H9 (cell line): ENCODE results near the gene NOTCH1. TPM values are rescaled to one million over a fixed set of nuclear protein-coding genes. Genes with fewer than 3 reads are reported as not detected.

Source experiments
- DNase-seq: peaks from one replicate; pipeline ENCODE4 v3.0.0-alpha.2; 2017
- H2AFZ ChIP-seq: one replicate; pipeline ENCODE4 v1.6.1; 2013; ENCODE audit warnings: mild to moderate bottlenecking, low read length, control low read depth, moderate library complexity
- H2AK5ac ChIP-seq: 2 replicates; pipeline ENCODE4 v1.6.1; 2013; ENCODE audit warnings: low read length, control low read depth, mixed read lengths; ENCODE audit not compliant: insufficient read length
- H2BK120ac ChIP-seq: one replicate; pipeline ENCODE4 v1.6.1; 2013; ENCODE audit warnings: low read depth, mild to moderate bottlenecking, low read length, control low read depth, inconsistent platforms; ENCODE audit not compliant: poor library complexity, severe bottlenecking
- H2BK12ac ChIP-seq: 2 replicates; pipeline ENCODE4 v1.6.1; 2013; ENCODE audit warnings: low read length, control low read depth, mixed read lengths, low read depth; ENCODE audit not compliant: insufficient read length
- H2BK15ac ChIP-seq: 2 replicates; pipeline ENCODE4 v1.6.1; 2013; ENCODE audit warnings: low read depth, low read length, control low read depth
- H2BK20ac ChIP-seq: one replicate; pipeline ENCODE4 v1.6.1; 2013; ENCODE audit warnings: low read depth, mild to moderate bottlenecking, low read length, control low read depth, inconsistent platforms; ENCODE audit not compliant: poor library complexity, severe bottlenecking
- H2BK5ac ChIP-seq: 2 replicates; pipeline ENCODE4 v1.6.1; 2013; ENCODE audit warnings: low read length, control low read depth, mixed read lengths; ENCODE audit not compliant: insufficient read length
- H3K14ac ChIP-seq: 2 replicates; pipeline ENCODE4 v1.6.1; 2013; ENCODE audit warnings: low read length, control low read depth; ENCODE audit not compliant: insufficient read depth
- H3K18ac ChIP-seq: 2 replicates; pipeline ENCODE4 v1.6.1; 2013; ENCODE audit warnings: low read depth, mild to moderate bottlenecking, mixed read lengths, low read length, control low read depth; ENCODE audit not compliant: insufficient read length
- H3K23ac ChIP-seq: 2 replicates; pipeline ENCODE4 v1.6.1; 2013; ENCODE audit warnings: low read length, control low read depth, mixed read lengths, low read depth; ENCODE audit not compliant: insufficient read length
- H3K23me2 ChIP-seq: 2 replicates; pipeline ENCODE4 v1.6.1; 2013; ENCODE audit warnings: low read depth, mild to moderate bottlenecking, mixed read lengths, low read length, control low read depth; ENCODE audit not compliant: insufficient read length, poor library complexity, severe bottlenecking
- H3K27ac ChIP-seq: 2 replicates; pipeline ENCODE4 v1.5.1; 2013; ENCODE audit warnings: low read length, control low read depth, mixed read lengths, low read depth; ENCODE audit not compliant: insufficient read length
- H3K27me3 ChIP-seq: 2 replicates; pipeline ENCODE4 v1.6.1; 2013; ENCODE audit warnings: low read length, control low read depth, inconsistent platforms; ENCODE audit not compliant: insufficient read depth
- H3K4ac ChIP-seq: 2 replicates; pipeline ENCODE4 v1.6.1; 2013; ENCODE audit warnings: low read depth, mild to moderate bottlenecking, control low read depth, inconsistent platforms, low read length, moderate library complexity
- H3K4me1 ChIP-seq: 2 replicates; pipeline ENCODE4 v1.6.1; 2013; ENCODE audit warnings: low read length, control low read depth, inconsistent platforms; ENCODE audit not compliant: insufficient read depth
- H3K4me2 ChIP-seq: 2 replicates; pipeline ENCODE4 v1.6.1; 2013; ENCODE audit warnings: low read length, control low read depth, mixed read lengths; ENCODE audit not compliant: insufficient read length, insufficient read depth
- H3K56ac ChIP-seq: 2 replicates; pipeline ENCODE4 v1.6.1; 2013; ENCODE audit warnings: low read depth, mild to moderate bottlenecking, mixed read lengths, low read length, control low read depth; ENCODE audit not compliant: insufficient read length
- H3K79me1 ChIP-seq: 2 replicates; pipeline ENCODE4 v1.6.1; 2013; ENCODE audit warnings: low read depth, mild to moderate bottlenecking, moderate library complexity, low read length, control low read depth, inconsistent platforms; ENCODE audit not compliant: insufficient read depth, poor library complexity, severe bottlenecking
- H3K79me2 ChIP-seq: 2 replicates; pipeline ENCODE4 v1.6.1; 2013; ENCODE audit warnings: low read length, control low read depth, inconsistent platforms; ENCODE audit not compliant: insufficient read depth
- H3K9ac ChIP-seq: 2 replicates; pipeline ENCODE4 v1.6.1; 2013; ENCODE audit warnings: low read length, control low read depth, mixed read lengths; ENCODE audit not compliant: insufficient read length; ENCODE audit errors: extremely low read depth
- H3K9me3 ChIP-seq: one replicate; pipeline ENCODE4 v1.6.1; 2013; ENCODE audit warnings: low read depth, low read length, inconsistent platforms; ENCODE audit not compliant: control insufficient read depth
- H3T11ph ChIP-seq: one replicate; pipeline ENCODE4 v1.6.1; 2013; ENCODE audit warnings: mild to moderate bottlenecking, low read length, control low read depth, inconsistent platforms
- H4K20me1 ChIP-seq: one replicate; pipeline ENCODE4 v1.6.1; 2013; ENCODE audit not compliant: control insufficient read depth, insufficient read length, insufficient read depth
- H4K5ac ChIP-seq: 2 replicates; pipeline ENCODE4 v1.6.1; 2013; ENCODE audit warnings: low read depth, mild to moderate bottlenecking, mixed read lengths, low read length, control low read depth; ENCODE audit not compliant: insufficient read length
- H4K8ac ChIP-seq: replicated peaks from 2 replicates; pipeline ENCODE4 v1.6.1; 2013; ENCODE audit warnings: low read length, control low read depth, mixed read lengths, low read depth; ENCODE audit not compliant: insufficient read length
- H4K91ac ChIP-seq: 2 replicates; pipeline ENCODE4 v1.6.1; 2013; ENCODE audit warnings: low read depth, mild to moderate bottlenecking, moderate library complexity, mixed read lengths, low read length, control low read depth; ENCODE audit not compliant: insufficient read length
- H3K27ac Mint-ChIP-seq, 3 experiments: 2 replicates in 2 of 3; 3 replicates in 1 of 3; pipeline ENCODE4 v1.8.0; 2020 to 2021; ENCODE audit warnings: mixed read lengths in 3 of 3, mild to moderate bottlenecking in 1 of 3, moderate library complexity in 1 of 3
- H3K27me3 Mint-ChIP-seq: 2 replicates; pipeline ENCODE4 v1.8.0; 2021; ENCODE audit warnings: low read depth, mild to moderate bottlenecking, moderate library complexity, mixed read lengths
- H3K36me3 Mint-ChIP-seq, 3 experiments: 2 replicates in 2 of 3; 3 replicates in 1 of 3; pipeline ENCODE4 v1.8.0; 2020 to 2021; ENCODE audit warnings: low read depth in 3 of 3, mixed read lengths in 3 of 3; ENCODE audit not compliant: insufficient read depth in 1 of 3
- H3K4me1 Mint-ChIP-seq, 2 experiments: 2 replicates each; pipeline ENCODE4 v1.8.0; 2020; ENCODE audit warnings: mixed read lengths in 2 of 2
- H3K4me3 Mint-ChIP-seq, 2 experiments: 2 replicates in 1 of 2; 3 replicates in 1 of 2; pipeline ENCODE4 v1.8.0; 2020 to 2021; ENCODE audit warnings: mild to moderate bottlenecking in 2 of 2, mixed read lengths in 2 of 2, moderate library complexity in 1 of 2
- H3K9me3 Mint-ChIP-seq, 2 experiments: 2 replicates in 1 of 2; 3 replicates in 1 of 2; pipeline ENCODE4 v1.8.0; 2020; ENCODE audit warnings: mild to moderate bottlenecking in 2 of 2, mixed read lengths in 2 of 2, moderate library complexity in 1 of 2
- CTCF ChIP-seq: fragments of 200-600 bp; sonication (generic); conservative IDR thresholded peaks from 3 replicates; pipeline ENCODE4 v1.8.0; 2021; ENCODE audit warnings: antibody characterized with exemption, mild to moderate bottlenecking
- WGBS: extraction: QIAGEN DNeasy Blood & Tissue Kit; methylation state at CpG from one replicate; pipeline ENCODE4 v1.1.7; 2013; ENCODE audit warnings: missing lambda C conversion rate, low lambda C conversion rate, mixed read lengths; ENCODE audit not compliant: insufficient read length; ENCODE audit errors: extremely low coverage; 5-methylcytosine and 5-hydroxymethylcytosine counted together
- total RNA-seq: library from RNA; stranded (reverse); gene quantifications from 2 replicates; pipeline ENCODE4 v1.2.1, GENCODE V29; 2021

NOTCH1 gene
- total RNA-seq, 1 experiment from 2014 or later = 71.6 TPM

- H3K4me2 ChIP-seq = no peak overlapping the region
- no peak overlapping the region for H3K14ac ChIP-seq
- H2BK5ac ChIP-seq = no peak overlapping the region
- no peak overlapping the region for H3K18ac ChIP-seq
- no peak overlapping the region for H4K8ac ChIP-seq
- no peaks in the 10 kb centered on the region for H3K79me2 ChIP-seq
- no peak overlapping the region for H2BK15ac ChIP-seq
- no peak overlapping the region for H2BK120ac ChIP-seq
- no peaks in the 10 kb centered on the region for H3K9me3 ChIP-seq
- no CpG with 5 or more reads among the region's 29 CpGs for WGBS
- peaks cover 4% of the 10 kb centered on the region; the same call in 1 of the 2 replicates for H3K4me1 ChIP-seq
- H3K36me3 Mint-ChIP-seq = no peaks in the 10 kb centered on the region
- H3K79me1 ChIP-seq = no peaks in the 10 kb centered on the region
- H2AFZ ChIP-seq = no peak overlapping the region
- H3K56ac ChIP-seq = no peak overlapping the region
- H3T11ph ChIP-seq = no peak overlapping the region
- peaks cover 28 to 36% of the 10 kb centered on the region in 2 experiments for H3K4me1 Mint-ChIP-seq
- H3K27me3 ChIP-seq = no peaks in the 10 kb centered on the region
- H4K20me1 ChIP-seq = no peaks in the 10 kb centered on the region
- H2AK5ac ChIP-seq = no peak overlapping the region
- H3K27ac ChIP-seq = no peak overlapping the region
- H2BK20ac ChIP-seq = no peak overlapping the region
- no peak overlapping the region; a peak in 1 of 5 replicates for H3K4me3 Mint-ChIP-seq
- H3K27me3 Mint-ChIP-seq = peaks cover 6% of the 10 kb centered on the region
- DNase-seq = no peak
- H3K23ac ChIP-seq = no peak overlapping the region
- no peak overlapping the region for H2BK12ac ChIP-seq
- no peak overlapping the region for H3K9ac ChIP-seq
- no peak overlapping the region for H4K5ac ChIP-seq
- no peak overlapping the region for H3K4ac ChIP-seq
- peaks cover 3% of the 10 kb centered on the region for H3K23me2 ChIP-seq
- 0 out of 7 replicates have a peak overlapping the region, but pooled peaks of 1 of the 3 experiments have one; percentile 48 for H3K27ac Mint-ChIP-seq
- peaks cover 4 to 10% of the 10 kb centered on the region in 2 experiments; a peak in 4 of 5 replicates for H3K9me3 Mint-ChIP-seq
- no peak overlapping the region for H4K91ac ChIP-seq
- TF ChIP-seq CTCF = no peak
Measured at GRCh38 chr9:136589766-136590763, 44.2 kb upstream of the NOTCH1 start.
